Suprapubic skin (tissue), 3 donors: Measurements from ENCODE around the gene ENTPD2.

Experiments
- CTCF ChIP-seq, 2 donors: fragments of 200-600 bp in 1 of 2; fragments of 450-650 bp in 1 of 2; sonication (generic) in 1 of 2; IDR thresholded peaks; one replicate each; pipeline ENCODE4 v1.5.1; 2016 to 2019; ENCODE audit warnings: antibody characterized with exemption in 2 of 2, mild to moderate bottlenecking in 1 of 2, moderate library complexity in 1 of 2
- POLR2A ChIP-seq, 2 donors: fragments of 450-650 bp; IDR thresholded peaks; one replicate each; pipeline ENCODE4 v1.6.1; 2017; ENCODE audit warnings: antibody characterized with exemption in 2 of 2, mild to moderate bottlenecking in 2 of 2, moderate library complexity in 2 of 2

GRCh38 chr9:137062384-137062783 is 8.5 kb upstream of the ENTPD2 start:
- TF ChIP-seq CTCF (IDR thresholded peaks at IDR 0.05) (no peak), POLR2A (IDR thresholded peaks at IDR 0.05) (no peak)
